ENCODE data around the gene C4B. TPM values are rescaled to one million over a fixed set of nuclear protein-coding genes. Genes with fewer than 3 reads are reported as not detected.

The C4B gene
- total RNA-seq, 1 donor from 2014 or later, result 3.2 TPM

DNA sequence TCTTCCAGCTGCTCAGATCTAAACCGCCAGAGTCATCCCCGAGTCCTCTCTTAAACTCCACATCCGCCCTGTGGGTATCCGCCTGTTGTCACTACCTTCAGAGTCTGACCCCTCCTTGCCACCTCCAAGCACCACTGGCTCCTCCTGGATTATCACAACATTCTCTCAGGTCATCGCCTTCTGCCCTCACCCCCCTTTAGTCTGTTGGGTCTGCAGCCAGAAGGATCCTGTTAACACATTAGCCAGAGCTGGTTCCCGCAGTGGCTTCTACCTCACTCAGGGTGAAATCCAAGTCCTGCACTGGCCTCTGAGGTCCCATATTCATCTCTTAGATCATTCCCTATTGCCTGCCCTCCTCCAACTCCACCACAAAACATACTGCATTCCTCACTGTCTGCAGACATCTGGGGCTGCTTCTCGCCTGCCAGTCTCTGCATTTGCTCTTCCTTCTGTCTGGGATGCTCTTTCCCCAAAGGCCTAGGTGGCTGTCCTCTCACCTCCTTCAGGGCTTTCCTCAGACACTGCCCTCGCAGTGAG, 60.5 kb downstream of the C4B start:
- TF ChIP-seq, protein P1, sequence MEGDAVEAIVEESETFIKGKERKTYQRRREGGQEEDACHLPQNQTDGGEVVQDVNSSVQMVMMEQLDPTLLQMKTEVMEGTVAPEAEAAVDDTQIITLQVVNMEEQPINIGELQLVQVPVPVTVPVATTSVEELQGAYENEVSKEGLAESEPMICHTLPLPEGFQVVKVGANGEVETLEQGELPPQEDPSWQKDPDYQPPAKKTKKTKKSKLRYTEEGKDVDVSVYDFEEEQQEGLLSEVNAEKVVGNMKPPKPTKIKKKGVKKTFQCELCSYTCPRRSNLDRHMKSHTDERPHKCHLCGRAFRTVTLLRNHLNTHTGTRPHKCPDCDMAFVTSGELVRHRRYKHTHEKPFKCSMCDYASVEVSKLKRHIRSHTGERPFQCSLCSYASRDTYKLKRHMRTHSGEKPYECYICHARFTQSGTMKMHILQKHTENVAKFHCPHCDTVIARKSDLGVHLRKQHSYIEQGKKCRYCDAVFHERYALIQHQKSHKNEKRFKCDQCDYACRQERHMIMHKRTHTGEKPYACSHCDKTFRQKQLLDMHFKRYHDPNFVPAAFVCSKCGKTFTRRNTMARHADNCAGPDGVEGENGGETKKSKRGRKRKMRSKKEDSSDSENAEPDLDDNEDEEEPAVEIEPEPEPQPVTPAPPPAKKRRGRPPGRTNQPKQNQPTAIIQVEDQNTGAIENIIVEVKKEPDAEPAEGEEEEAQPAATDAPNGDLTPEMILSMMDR (IDR thresholded peaks at IDR 0.05; ENCODE audit: insufficient read depth, low read depth, low read length), result no peak
- TF ChIP-seq EZH2 (IDR thresholded peaks at IDR 0.05; ENCODE audit: insufficient read depth, low read length), result no peak
- H3K36me3 Mint-ChIP-seq (ENCODE audit: low read depth, unreplicated experiment), result no peaks in the 10 kb centered on the region
- no peak overlapping the region for H2AFZ ChIP-seq (ENCODE audit: low read depth, low read length)
- no peaks in the 10 kb centered on the region for H3K36me3 ChIP-seq (ENCODE audit: insufficient read depth, low read length)
- no peaks in the 10 kb centered on the region for H4K20me1 ChIP-seq (ENCODE audit: insufficient read depth, low read length)
- peaks cover 28% of the 10 kb centered on the region for H3K27me3 ChIP-seq (ENCODE audit: insufficient read depth, low read length)
- H3K27ac ChIP-seq (ENCODE audit: low read depth, low read length), result no peak overlapping the region
- H3K9me3 Mint-ChIP-seq (ENCODE audit: unreplicated experiment), result peaks cover 4% of the 10 kb centered on the region
- no peak overlapping the region for H3K9ac ChIP-seq (ENCODE audit: low read length)
- peak; percentile 40 for DNase-seq (ENCODE audit: low read depth)
- peaks cover 36% of the 10 kb centered on the region for H3K27me3 Mint-ChIP-seq (ENCODE audit: low read depth, unreplicated experiment)
- peak overlapping the region; percentile 63 for H3K4me3 Mint-ChIP-seq (ENCODE audit: unreplicated experiment)
- peaks cover 16% of the 10 kb centered on the region for H3K4me1 ChIP-seq (ENCODE audit: insufficient read depth, low read length)
- no peak overlapping the region for H3K4me3 ChIP-seq (ENCODE audit: insufficient read depth, low read depth, low read length)
- no peak for FAIRE-seq
- no peaks in the 10 kb centered on the region for H3K79me2 ChIP-seq (ENCODE audit: insufficient read depth, low read length)
- no peaks in the 10 kb centered on the region for H3K9me3 ChIP-seq (ENCODE audit: insufficient read depth, low read depth, low read length)
- peaks cover 26% of the 10 kb centered on the region for H3K4me1 Mint-ChIP-seq (ENCODE audit: low read depth, unreplicated experiment)
- H3K27ac Mint-ChIP-seq (ENCODE audit: unreplicated experiment), result peak overlapping the region; percentile 90
- H3K4me2 ChIP-seq (ENCODE audit: low read length), result no peak overlapping the region

DNA sequence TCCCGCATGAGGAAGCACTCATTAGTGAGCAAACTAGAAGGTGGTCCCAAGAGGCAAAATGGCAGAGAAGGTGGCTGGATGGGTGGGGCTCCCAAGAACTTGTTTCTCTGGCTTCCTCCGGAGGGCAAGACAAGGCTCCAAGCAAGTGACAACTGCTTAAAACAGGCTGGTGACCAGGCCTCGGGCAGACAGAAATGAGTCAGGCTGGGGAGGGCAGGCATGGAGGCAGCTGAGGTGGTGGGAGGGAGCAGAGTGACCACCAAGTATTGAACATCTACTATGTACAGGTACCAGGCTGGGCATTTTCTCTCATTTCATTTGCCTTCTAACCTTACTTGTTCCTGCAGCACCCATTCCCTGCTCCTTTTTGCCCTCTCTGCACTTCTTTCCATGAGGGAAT, 61.2 kb downstream of the C4B start:
- H3K36me3 Mint-ChIP-seq (ENCODE audit: low read depth, unreplicated experiment), result no peaks in the 10 kb centered on the region
- Histone ChIP-seq H3K9ac (ENCODE audit: low read length) (peak overlapping the region; percentile 12), H4K20me1 (ENCODE audit: insufficient read depth, low read length) (no peaks in the 10 kb centered on the region), H3K79me2 (ENCODE audit: insufficient read depth, low read length) (no peaks in the 10 kb centered on the region), H3K4me1 (ENCODE audit: insufficient read depth, low read length) (peaks cover 18% of the 10 kb centered on the region), H3K4me2 (ENCODE audit: low read length) (peak overlapping the region; percentile 34), H3K27me3 (ENCODE audit: insufficient read depth, low read length) (peaks cover 26% of the 10 kb centered on the region), H3K36me3 (ENCODE audit: insufficient read depth, low read length) (no peaks in the 10 kb centered on the region), H3K27ac (ENCODE audit: low read depth, low read length) (peak overlapping the region; percentile 10), H3K9me3 (ENCODE audit: insufficient read depth, low read depth, low read length) (no peaks in the 10 kb centered on the region), H2AFZ (ENCODE audit: low read depth, low read length) (no peak overlapping the region), H3K4me3 (ENCODE audit: insufficient read depth, low read depth, low read length) (no peak overlapping the region)
- TF ChIP-seq EZH2 (IDR thresholded peaks at IDR 0.05; ENCODE audit: insufficient read depth, low read length), result no peak
- TF ChIP-seq, protein P1 (IDR thresholded peaks at IDR 0.05; ENCODE audit: insufficient read depth, low read depth, low read length), result no peak
- FAIRE-seq (no peak), DNase-seq (ENCODE audit: low read depth) (no peak)
- peaks cover 31% of the 10 kb centered on the region for H3K4me1 Mint-ChIP-seq (ENCODE audit: low read depth, unreplicated experiment)
- peak overlapping the region; percentile 5 for H3K4me3 Mint-ChIP-seq (ENCODE audit: unreplicated experiment)
- H3K27ac Mint-ChIP-seq (ENCODE audit: unreplicated experiment), result peak overlapping the region; percentile 90
- H3K9me3 Mint-ChIP-seq (ENCODE audit: unreplicated experiment), result peaks cover 4% of the 10 kb centered on the region
- H3K27me3 Mint-ChIP-seq (ENCODE audit: low read depth, unreplicated experiment), result peaks cover 35% of the 10 kb centered on the region

DNA sequence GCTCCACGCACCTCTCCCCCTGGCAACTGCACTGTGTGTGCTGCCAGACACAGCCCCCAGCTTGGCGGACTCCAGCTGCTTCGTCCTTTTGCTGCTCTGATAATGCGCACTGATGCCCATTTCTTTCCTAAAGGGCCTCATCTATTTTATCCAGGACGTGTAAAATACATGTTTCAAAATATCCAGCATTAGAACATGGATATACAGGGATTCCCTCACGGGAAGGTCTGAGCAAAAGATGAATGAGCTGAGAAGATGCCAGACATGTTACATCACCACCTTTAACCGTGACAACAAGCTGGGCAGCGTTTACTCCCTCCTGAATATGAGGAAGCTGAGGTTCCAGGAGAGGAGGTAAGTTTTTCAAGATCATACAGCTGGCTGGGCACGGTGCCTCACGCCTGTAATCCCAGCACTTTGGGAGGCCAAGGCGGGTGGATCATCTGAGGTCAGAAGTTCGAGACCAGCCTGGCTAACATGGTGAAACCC, 61.8 kb downstream of the C4B start:
- Mint-ChIP-seq H3K4me3 (ENCODE audit: unreplicated experiment) (peak overlapping the region; percentile 5), H3K27ac (ENCODE audit: unreplicated experiment) (peak overlapping the region; percentile 90), H3K27me3 (ENCODE audit: low read depth, unreplicated experiment) (peaks cover 37% of the 10 kb centered on the region), H3K36me3 (ENCODE audit: low read depth, unreplicated experiment) (no peaks in the 10 kb centered on the region), H3K4me1 (ENCODE audit: low read depth, unreplicated experiment) (peaks cover 36% of the 10 kb centered on the region), H3K9me3 (ENCODE audit: unreplicated experiment) (peaks cover 4% of the 10 kb centered on the region)
- H3K27me3 ChIP-seq (ENCODE audit: insufficient read depth, low read length), result peaks cover 28% of the 10 kb centered on the region
- H2AFZ ChIP-seq (ENCODE audit: low read depth, low read length), result no peak overlapping the region
- peak overlapping the region; percentile 12 for H3K9ac ChIP-seq (ENCODE audit: low read length)
- FAIRE-seq, result no peak
- peak; percentile 83 for DNase-seq (ENCODE audit: low read depth)
- peak overlapping the region; percentile 34 for H3K4me2 ChIP-seq (ENCODE audit: low read length)
- peaks cover 24% of the 10 kb centered on the region for H3K4me1 ChIP-seq (ENCODE audit: insufficient read depth, low read length)
- no peaks in the 10 kb centered on the region for H3K36me3 ChIP-seq (ENCODE audit: insufficient read depth, low read length)
- no peak overlapping the region for H3K4me3 ChIP-seq (ENCODE audit: insufficient read depth, low read depth, low read length)
- H3K27ac ChIP-seq (ENCODE audit: low read depth, low read length), result peak overlapping the region; percentile 10
- H3K9me3 ChIP-seq (ENCODE audit: insufficient read depth, low read depth, low read length), result no peaks in the 10 kb centered on the region
- no peaks in the 10 kb centered on the region for H4K20me1 ChIP-seq (ENCODE audit: insufficient read depth, low read length)
- TF ChIP-seq, protein P1 (IDR thresholded peaks at IDR 0.05; ENCODE audit: insufficient read depth, low read depth, low read length), result no peak
- TF ChIP-seq EZH2 (IDR thresholded peaks at IDR 0.05; ENCODE audit: insufficient read depth, low read length), result no peak
- no peaks in the 10 kb centered on the region for H3K79me2 ChIP-seq (ENCODE audit: insufficient read depth, low read length)

Measured in astrocyte (in vitro differentiated cells and primary cell).